HG03108 (cell line): Measurements from ENCODE around the gene IER5.

Experiments used
- ATAC-seq: cut with Tn5 transposase; IDR thresholded peaks from one replicate; pipeline ENCODE4 v1.9.1; 2021; ENCODE audit warnings: moderate library complexity; ENCODE audit not compliant: unreplicated experiment

The IER5 gene

GRCh38 chr1:181095763-181096184, 7.3 kb downstream of the IER5 start:
- ATAC-seq: no peak

- ATAC-seq: no peak
These were observed 8.7 kb downstream of the IER5 start for GRCh38 chr1:181097242-181097641.

DNA sequence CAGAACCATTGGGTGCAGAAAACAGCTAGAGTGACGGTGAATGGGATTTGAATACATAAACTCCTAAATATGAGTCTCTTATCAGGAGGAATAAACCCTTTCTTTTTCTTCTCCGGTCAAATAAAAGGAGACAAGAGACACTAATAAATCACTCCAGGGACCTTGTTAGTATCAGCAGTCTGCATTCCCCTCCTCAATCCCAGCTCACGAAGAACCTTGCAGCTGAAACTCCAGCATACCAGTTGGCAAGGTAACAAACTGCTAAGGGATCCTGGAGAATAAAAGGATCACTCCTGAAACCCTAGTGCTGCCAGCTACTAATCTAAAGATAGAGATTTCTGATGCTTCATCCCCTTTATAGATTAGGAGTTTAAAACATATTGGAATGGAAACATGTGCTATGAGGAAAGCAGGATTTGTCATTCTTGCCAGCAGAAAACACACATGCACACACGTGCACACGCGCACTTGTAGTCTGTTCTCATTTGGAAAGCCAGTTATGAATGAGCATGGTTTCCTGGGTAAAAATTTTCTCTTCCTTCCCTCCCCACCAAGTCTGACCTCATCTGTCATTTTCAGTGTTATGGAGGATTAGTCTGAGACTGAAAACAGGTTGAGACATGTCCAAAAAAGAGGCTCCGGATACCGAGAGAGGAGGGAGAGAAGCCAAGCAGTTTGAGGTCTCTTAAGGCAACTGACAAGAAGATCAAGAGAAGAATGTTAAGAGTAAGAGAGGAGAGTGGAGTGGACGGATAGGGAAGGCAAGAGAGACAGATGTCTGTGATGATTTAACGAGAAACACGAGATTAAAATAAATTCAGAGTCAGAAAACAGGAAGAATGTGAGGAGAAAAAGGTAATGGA, 10.9 kb downstream of the IER5 start:
- ATAC-seq: peak; percentile 50

DNA sequence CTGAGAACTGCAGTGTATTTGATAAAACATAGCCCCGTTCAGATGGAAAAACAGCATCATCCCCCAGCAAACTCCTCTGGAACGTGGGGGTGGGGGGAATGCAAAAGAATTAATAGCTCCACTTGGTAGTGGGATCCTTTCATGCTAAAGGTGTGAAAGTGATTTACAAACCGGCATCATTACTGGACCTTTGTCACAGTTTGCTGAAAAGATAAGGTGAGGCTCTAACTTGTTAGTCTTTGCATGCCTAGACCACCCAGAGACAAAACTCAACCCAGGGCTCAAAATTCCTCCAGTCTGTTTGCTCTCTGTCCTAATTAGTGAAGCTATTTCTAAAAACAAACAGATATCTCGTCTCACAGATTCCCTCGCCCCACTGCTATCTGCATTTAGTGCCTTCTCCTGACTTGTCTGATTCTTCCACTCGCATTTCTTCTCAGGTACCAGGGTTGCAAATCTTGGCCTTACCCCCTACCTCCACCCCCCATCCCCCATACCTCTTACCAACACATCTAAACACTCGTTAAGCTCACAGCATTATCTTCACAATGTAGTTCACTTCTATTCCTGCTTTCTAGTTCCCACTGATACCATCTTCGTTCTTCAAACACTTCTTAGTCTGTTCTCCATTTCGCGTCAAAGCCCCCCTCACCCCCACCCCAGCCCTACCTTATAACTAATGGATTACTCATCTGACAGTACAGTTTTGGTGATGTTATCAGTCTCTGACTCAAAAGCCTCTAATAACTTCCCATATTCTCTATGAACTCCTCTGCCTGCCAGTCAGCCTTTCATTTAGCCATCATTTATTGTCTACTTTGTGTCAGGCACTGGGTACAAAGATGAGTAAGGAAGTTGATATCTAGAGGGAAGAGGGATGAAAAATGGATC, 11.8 kb downstream of the IER5 start:
- ATAC-seq: no peak

- no peak for ATAC-seq
These were observed 12.4 kb downstream of the IER5 start for GRCh38 chr1:181100934-181101333.

DNA sequence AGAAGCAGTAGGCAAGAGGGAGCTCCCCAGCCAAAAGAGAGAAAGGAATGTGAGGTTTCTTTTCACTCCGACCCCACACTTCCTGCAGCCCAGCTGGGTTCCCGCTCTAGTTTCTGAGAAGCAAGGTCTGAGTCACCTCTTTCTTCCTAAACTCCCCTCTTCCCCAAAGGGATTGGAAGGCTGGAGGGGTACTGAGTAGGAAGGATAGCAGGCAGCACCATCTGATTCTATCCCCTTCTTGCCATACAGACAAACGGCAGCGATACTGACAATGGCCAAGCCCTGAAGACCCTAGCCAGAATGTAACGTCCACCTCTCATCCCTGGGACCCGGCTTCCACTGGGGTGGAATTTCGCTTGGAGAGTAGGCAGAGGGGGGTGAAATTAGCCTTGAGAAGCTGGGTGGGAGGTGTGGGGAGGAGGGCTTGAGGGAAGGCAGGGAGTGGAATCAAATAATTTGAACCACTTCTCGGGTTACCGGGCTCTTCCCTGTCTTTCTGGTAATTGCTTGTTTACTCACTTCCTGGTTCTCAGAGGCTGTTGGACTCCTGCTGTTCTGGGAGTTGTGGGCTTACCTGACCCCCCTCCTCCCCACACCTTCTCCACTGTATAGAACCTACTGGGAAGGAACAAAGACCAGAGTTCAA, 13.2 kb downstream of the IER5 start:
- ATAC-seq: no peak

DNA sequence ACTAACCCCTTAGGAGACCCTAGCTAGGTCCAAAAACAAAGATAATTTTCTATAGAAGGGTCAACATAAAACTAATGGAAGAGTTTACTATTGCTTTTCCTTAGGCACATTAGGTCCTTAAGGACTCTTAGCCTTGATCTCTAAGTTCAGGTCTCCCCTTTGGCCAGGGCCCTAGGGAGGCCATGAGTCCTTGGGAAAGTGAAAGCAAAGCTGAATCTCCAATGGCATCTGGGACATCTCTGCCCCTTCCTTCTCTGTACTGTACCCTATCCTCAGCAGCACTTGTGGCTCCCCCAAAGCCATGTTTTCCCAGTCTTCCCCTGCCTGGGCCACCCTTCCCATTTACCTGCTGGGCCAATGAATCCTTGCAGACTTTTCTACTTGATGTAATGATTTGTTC, 14.3 kb downstream of the IER5 start:
- no peak for ATAC-seq

DNA sequence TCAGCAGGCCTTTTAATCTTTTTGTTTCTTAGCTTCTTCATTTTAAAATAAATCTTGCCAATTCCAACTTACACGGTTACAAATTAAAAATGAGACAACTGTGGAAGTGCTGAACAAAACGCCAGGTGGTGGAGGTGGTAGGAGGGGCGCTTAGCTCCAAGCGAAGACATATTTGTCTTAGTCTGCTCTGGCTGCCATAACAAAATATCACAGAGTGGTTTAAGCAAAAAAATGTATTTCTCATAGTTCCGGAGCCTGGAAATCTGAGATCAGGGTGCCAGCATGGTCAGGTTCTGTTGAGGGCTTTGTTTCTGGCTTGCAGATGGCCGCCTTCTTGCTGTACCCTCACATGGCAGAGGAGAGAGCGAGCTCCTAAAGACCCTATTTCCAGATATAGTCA, 14.9 kb downstream of the IER5 start:
- ATAC-seq: no peak

GRCh38 chr1:181104042-181104789, 15.7 kb downstream of the IER5 start:
- ATAC-seq: peak; percentile 6

DNA sequence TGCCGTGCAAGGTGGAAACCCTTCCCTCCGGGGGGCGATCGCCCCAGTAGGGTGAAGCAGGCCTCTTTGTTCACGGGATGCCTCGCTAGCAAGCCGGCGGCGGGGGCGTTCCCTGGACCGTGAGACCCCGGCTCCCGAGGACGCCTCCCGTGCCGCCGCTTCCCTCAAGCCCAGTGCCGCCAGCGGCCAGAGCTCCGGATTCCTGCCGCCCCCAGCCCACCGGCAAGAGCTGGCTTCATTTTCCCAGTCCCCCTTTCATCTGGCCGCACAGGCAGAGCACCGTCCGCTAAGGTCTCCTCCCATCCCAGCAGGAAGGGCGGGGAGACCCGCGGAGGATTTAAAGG, 16.3 kb downstream of the IER5 start:
- ATAC-seq: no peak

GRCh38 chr1:181105134-181106021, 16.9 kb downstream of the IER5 start:
- peak; percentile 77 for ATAC-seq

DNA sequence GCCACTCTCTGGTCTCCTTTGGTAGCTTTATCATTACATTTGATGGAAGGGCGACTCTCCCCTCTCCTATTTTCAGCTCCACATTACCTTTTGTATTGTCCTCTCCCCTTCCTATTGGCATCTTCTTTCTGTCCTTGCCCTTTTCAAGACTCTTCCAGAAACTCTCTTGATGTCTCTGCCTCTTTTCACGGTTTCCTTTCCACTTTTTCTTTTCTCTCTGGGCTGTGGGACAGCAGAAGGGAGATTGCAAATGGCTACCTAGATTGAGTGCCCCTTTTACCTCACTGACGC, 17.5 kb downstream of the IER5 start:
- ATAC-seq: no peak

- ATAC-seq: no peak
These were observed 18.0 kb downstream of the IER5 start for GRCh38 chr1:181106479-181106878.

- no peak for ATAC-seq
These were observed 19.2 kb downstream of the IER5 start for GRCh38 chr1:181107711-181108110.

DNA sequence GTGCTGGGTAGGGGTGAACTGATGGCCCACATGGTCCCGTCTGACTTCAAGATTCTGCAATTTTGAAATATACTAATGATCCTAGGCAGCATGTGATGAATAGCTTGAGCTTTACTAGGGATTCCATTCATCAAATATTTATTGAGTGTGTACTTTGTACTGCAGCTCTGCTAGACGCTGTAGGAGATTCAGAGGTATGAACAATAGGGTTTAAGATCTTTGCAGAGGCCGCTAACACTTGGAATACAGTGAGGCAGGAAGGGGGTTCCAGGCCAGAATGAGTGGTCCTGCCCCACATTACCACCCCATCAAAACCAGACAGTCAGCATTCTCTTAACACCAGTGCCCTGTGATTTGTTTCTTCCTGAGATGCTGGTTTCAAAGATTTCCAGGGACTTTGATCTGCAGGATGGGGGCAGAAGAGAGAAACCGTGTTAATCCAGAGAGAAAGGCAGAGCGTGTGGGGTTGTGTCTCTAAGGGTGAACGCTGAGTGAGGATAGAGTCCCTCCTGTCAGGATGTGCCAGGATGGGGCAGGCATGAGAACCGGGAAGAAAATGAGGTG, 19.9 kb downstream of the IER5 start:
- no peak for ATAC-seq

DNA sequence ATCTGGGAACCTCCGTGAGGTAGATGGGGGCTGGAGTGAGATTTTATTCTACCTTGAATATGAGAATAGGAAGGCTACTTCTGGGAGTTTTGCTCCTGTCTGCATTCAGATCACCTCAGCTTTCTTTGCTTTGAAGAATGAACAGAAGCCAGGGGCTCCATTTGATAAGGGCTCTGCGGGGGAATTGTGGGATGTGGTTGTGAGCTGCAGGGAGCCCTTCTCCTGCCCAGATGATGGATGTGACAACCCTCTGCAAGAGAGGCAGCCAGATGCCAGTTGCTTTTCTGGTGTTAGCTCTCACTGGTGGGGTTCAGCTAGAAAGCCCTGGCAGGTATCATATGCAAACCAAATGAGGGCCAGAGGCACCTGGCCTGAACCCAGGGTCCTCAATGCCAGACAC, 21.5 kb downstream of the IER5 start:
- no peak for ATAC-seq

- ATAC-seq: no peak
These were observed 23.1 kb downstream of the IER5 start for GRCh38 chr1:181111559-181111958.

DNA sequence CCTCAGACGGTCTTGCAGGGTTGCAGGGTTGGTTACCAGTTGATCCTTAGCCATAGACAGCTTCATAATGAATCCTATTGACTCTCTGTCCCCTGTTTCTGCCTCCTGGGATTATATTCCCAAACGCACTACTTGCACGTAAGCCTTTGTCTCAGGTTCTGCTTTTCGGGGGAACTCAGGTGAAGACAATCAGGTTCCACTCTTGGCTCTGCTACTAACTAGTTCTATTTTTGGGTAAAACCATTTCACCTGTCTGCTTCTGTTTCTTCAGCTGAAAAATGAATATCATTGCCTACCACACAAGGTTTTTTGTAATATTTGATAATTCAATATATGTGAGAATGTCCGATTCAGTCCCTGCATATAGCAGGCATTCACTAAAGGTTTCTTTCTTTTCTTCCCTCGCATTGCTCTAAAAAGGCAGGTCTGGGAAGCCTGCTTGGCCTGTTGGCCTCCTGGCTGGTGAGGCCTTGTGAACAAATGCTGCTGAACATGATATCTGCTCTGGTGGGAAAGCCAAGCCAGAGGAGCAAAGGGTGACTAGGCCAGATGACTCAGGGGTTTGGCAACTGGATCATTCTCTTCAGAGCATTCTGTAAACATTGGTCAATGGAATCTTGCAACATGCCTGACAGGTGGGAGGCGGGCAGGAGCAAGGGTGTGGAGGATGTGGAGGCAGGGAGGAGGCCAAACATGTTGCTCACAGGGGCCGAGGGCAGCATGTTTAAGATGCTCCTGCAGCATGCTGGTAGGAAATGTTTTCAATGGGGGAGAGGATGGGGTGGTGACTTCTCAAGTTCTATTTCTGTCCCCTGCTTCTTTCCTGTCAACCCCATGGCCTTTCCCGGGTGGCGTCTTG, 23.8 kb downstream of the IER5 start:
- no peak for ATAC-seq
